Measurements from ENCODE around the gene MAG. TPM values are rescaled to one million over a fixed set of nuclear protein-coding genes. Genes with fewer than 3 reads are reported as not detected.

The MAG gene
- total and polyA plus RNA-seq, 9 of the 15 experiments (the other 6 are each of a cell fraction or from before 2014, with no cell fraction given): 0.11 to 10.0 (median 1.6) TPM

DNA sequence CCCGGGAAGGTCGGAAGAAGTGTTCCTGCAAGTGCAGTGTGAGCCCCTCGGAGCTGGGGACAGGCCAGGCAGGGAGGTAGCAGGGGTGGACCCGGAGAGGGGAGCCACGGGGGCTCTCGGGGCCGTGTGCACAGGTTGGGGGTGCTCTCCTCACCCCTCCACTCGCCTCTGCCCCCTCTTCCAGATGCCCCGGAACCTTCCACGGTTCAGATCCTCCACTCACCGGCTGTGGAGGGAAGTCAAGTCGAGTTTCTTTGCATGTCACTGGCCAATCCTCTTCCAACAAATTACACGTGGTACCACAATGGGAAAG, 46.0 kb downstream of the MAG start:
- Histone ChIP-seq H4K20me1 (replicated peaks; ENCODE audit: control insufficient read depth, insufficient read depth, low read length) (no peaks in the 10 kb centered on the region), H3K36me3 (ENCODE audit: control insufficient read depth, insufficient read depth, low read length) (no peaks in the 10 kb centered on the region), H2AFZ (ENCODE audit: low read depth, low read length) (no peak overlapping the region), H3K27me3 (ENCODE audit: control insufficient read depth in 2 of 2, insufficient read depth in 2 of 2, low read length in 2 of 2) (no peaks in the 10 kb centered on the region), H3K9me1 (ENCODE audit: control insufficient read depth, insufficient read depth, low read length) (no peaks in the 10 kb centered on the region), H3K4me1 (replicated peaks in 1 of 2; ENCODE audit: control insufficient read depth in 2 of 2, insufficient read depth in 2 of 2, low read length in 2 of 2) (peaks cover 0 to 17% of the 10 kb centered on the region in 2 experiments; a peak in 2 of 5 replicates), H3K27ac (ENCODE audit: extremely low read depth, low read depth, low read length) (no peak overlapping the region), H3K9me3 (replicated peaks; ENCODE audit: control insufficient read depth, insufficient read depth, low read depth, low read length) (no peaks in the 10 kb centered on the region), H3K4me3 (no peak overlapping the region), H3K9ac (ENCODE audit: insufficient read depth in 1 of 2, low read depth in 2 of 2, low read length in 2 of 2) (0 out of 4 replicates have a peak overlapping the region, but pooled peaks of 1 of the 2 experiments have one; percentile 33), H3K4me2 (ENCODE audit: insufficient read depth, low read length) (no peak overlapping the region), H3K79me2 (ENCODE audit: control insufficient read depth, insufficient read depth, low read length) (no peaks in the 10 kb centered on the region)
- CTCF ChIA-PET (ENCODE audit: low intra/inter-chr PET ratio): no interaction called here
- DNase-seq (ENCODE audit: extremely low read depth in 1 of 4, low spot score in 3 of 4) (no peak), ATAC-seq (no peak), FAIRE-seq (no peak)
- POLR2A ChIA-PET: interaction anchor here (0.6 kb wide), 1 partner anchor 67 kb away, joined by 6 read pairs; no protein-coding TSS in a partner anchor
- TF ChIP-seq ZNF764 (CRISPR knock-in tag; IDR thresholded peaks at IDR 0.05; ENCODE audit: low read depth) (no peak), NR2C1 (IDR thresholded peaks at IDR 0.05) (no peak), NR2C1 (tag; IDR thresholded peaks at IDR 0.05) (no peak), ZNF75A (CRISPR knock-in tag; IDR thresholded peaks at IDR 0.05) (no peak), HINFP (tag; conservative IDR thresholded peaks at IDR 0.05; ENCODE audit: low read depth) (no peak), TFE3 (CRISPR knock-in tag; IDR thresholded peaks at IDR 0.05) (no peak), NCOA4 (IDR thresholded peaks at IDR 0.05; ENCODE audit: partially characterized antibody) (no peak), ELF1 (tag; IDR thresholded peaks at IDR 0.05) (no peak), MXI1 (IDR thresholded peaks at IDR 0.05; ENCODE audit: low read depth, low read length) (no peak), ZNF445 (CRISPR knock-in tag; IDR thresholded peaks at IDR 0.05; ENCODE audit: low read depth) (no peak)
- TF ChIP-seq, protein P1, sequence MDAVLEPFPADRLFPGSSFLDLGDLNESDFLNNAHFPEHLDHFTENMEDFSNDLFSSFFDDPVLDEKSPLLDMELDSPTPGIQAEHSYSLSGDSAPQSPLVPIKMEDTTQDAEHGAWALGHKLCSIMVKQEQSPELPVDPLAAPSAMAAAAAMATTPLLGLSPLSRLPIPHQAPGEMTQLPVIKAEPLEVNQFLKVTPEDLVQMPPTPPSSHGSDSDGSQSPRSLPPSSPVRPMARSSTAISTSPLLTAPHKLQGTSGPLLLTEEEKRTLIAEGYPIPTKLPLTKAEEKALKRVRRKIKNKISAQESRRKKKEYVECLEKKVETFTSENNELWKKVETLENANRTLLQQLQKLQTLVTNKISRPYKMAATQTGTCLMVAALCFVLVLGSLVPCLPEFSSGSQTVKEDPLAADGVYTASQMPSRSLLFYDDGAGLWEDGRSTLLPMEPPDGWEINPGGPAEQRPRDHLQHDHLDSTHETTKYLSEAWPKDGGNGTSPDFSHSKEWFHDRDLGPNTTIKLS (IDR thresholded peaks at IDR 0.05; ENCODE audit: borderline replicate concordance, low read depth): no peak
- in situ Hi-C loops (cut with MboI): loop anchor here (10.0 kb wide), 1 partner anchor 63 kb away; no protein-coding TSS in a partner anchor
- BruUV-seq (replicated peaks): no TSS peak
- intact Hi-C loops (cut with micrococcal nuclease): no loop called here
- 39% methylated on average over 12 of the region's 13 CpGs for WGBS (ENCODE audit: insufficient coverage, low coverage, missing lambda C conversion rate)

All from K562 (cell line).